GM12891 (cell line): ENCODE results near the gene RAP2B.
"Not testable (repeated sequence)": the region's sequence is repeated elsewhere in the genome, so short reads cannot be mapped to it uniquely, and the experiment has no call there.

ENCODE experiments used
- DNase-seq: peaks from one replicate; pipeline ENCODE4 v3.0.0; 2011; ENCODE audit warnings: low spot score; ENCODE audit not compliant: insufficient read length
- FAIRE-seq: peaks from 2 replicates; lab custom pipeline; 2011; peaks lifted over from hg19 to GRCh38; lab: Jason Lieb, UNC
- PAX5 ChIP-seq: IDR thresholded peaks from 2 replicates; pipeline ENCODE4 v1.6.1; 2011; ENCODE audit warnings: low read length, moderate library complexity, mild to moderate bottlenecking; ENCODE audit not compliant: insufficient read depth, severe bottlenecking
- POLR2A ChIP-seq: IDR thresholded peaks from 2 replicates; pipeline ENCODE4 v1.6.1; 2011; ENCODE audit warnings: low read depth, low read length, control low read depth
- POLR2AphosphoS5 ChIP-seq: IDR thresholded peaks from 2 replicates; pipeline ENCODE4 v1.6.1; 2011; ENCODE audit warnings: low read depth, low read length, control low read depth
- POU2F2 ChIP-seq: IDR thresholded peaks from 2 replicates; pipeline ENCODE4 v1.6.1; 2011; ENCODE audit warnings: low read depth, mild to moderate bottlenecking, control low read depth, low read length, moderate library complexity
- SPI1 ChIP-seq: IDR thresholded peaks from 2 replicates; pipeline ENCODE4 v1.6.1; 2011; ENCODE audit warnings: low read depth, low read length, control low read depth
- TAF1 ChIP-seq: IDR thresholded peaks from 2 replicates; pipeline ENCODE4 v1.6.1; 2011; ENCODE audit warnings: low read depth, low read length, control low read depth

The RAP2B gene

DNA sequence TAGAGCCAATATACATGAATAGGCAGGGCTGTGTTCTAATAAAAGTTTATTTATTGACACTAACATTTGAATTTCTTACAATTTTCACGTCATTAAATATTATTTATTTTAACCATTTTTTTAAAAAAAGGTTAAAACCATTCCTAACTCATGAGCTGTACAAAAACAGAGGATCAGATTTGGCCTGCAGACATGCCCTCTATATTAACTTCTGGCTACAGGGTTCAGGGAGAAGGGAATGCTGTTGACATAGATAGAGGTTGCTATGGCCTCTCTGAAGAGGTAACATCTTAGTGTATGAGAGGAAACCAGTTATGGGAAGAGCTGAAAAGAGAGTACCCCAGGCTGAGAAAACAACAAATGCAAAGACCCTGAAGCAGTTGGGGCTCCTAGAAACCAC is 19.1 kb upstream of the RAP2B start:
- no peak for TF ChIP-seq TAF1
- no peak for TF ChIP-seq SPI1
- TF ChIP-seq POU2F2, result no peak
- no peak for TF ChIP-seq POLR2AphosphoS5
- TF ChIP-seq PAX5, result no peak
- no peak for TF ChIP-seq POLR2A
- FAIRE-seq (no peak), DNase-seq (no peak)

DNA sequence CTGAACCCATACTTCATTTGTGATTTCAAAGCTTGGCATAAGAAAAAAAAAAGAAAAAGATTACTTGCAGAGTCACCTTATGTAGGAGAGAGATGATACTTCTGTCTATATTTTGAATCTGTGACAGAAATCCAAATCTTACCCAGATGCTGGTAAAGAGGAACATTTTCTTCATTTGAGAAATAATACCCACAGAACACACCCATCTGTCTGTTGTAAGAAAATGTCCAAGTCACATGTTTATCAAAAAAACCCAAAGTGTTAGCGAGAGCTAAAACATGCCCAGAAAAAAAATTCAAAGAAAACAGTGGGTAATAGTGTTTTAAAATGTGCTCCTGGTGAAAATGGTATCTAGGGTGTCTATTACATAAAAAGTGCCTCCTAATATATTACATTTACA is 18.0 kb upstream of the RAP2B start:
- DNase-seq (no peak), FAIRE-seq (no peak)
- TF ChIP-seq POLR2AphosphoS5 (no peak), POU2F2 (no peak), POLR2A (no peak), TAF1 (no peak), PAX5 (no peak), SPI1 (no peak)

DNA sequence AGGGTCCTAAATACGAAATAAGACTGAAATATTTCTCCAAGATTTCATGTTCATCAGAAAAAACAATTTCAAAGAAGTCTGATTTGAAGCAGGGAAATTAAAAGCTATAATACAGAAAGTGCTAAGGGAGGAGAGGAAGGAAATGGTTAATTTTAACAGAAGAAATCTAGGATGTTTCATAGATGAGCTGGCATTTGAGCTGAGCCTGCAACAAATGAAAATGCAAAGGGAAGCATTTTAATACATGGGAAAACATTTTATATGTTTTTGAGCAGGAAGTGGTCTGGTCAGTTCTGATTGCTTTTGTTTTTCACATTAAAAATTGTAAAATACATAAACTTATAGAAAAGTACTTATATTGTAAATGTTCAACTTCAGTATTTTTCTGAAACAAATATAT is 17.2 kb upstream of the RAP2B start:
- no peak for TF ChIP-seq SPI1
- TF ChIP-seq POU2F2, result no peak
- no peak for TF ChIP-seq PAX5
- FAIRE-seq (no peak), DNase-seq (no peak)

DNA sequence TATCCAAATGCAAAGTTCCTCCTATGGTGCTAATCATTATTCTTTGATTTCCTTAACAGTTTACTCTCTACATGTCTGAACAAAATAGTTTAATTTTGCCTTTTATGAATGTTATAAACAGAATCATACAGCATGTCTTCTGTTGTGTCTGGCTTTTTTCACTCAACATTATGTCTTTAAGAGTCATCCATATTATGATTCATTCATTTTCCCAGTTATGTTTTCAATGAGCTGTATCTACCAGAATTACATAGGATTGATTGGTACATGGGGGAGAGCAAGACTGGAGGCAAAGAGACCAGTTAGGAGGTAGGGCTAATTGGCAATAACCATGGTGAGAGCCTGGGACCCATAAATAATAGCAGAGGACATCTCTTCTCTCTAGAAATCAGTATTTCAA is 16.6 kb upstream of the RAP2B start:
- DNase-seq, result no peak
- no peak for FAIRE-seq

DNA sequence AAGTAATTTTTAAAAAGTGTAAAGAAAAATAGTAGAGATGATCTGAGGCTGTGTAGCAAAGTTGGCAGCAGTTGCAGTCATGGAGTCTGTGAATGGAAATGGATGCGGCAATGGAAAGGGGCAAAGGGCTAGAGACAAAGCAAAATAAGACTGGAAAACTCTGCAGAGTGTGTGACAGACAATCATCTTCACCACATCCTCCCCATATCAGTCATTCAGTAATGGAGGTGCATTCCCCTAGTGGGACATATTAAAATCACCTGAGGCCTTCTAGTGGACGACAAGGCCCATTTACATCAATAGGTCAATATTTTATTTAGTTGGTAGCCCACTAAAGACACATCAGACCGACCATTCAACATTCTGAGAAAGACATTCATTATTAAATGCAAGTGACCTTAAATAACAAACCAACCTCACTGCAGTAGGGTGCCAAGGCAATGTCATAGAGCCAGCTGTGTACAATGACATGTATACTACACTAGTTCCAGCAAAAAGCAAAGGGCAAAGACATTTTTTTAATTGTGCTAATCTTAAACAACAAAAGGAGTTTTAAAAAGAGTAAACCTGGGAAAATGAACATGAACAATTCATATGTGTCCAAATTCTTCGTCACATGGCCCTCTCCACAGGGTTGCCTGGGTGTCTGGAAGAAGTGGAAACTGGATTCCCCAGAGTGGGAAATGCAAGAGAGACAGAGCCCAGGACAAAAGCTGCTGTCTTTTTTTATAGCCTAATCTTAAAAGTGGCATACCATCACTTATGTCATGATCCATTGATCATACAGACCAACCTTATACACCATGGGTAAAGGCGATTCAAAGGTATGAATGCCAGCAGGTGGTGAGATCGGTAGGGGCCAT is 15.6 kb upstream of the RAP2B start:
- peak; percentile 54 for FAIRE-seq
- no peak for TF ChIP-seq TAF1
- no peak for TF ChIP-seq POLR2A
- no peak for TF ChIP-seq SPI1
- no peak for TF ChIP-seq POU2F2
- no peak for TF ChIP-seq POLR2AphosphoS5
- DNase-seq, result no peak

More for the DNA sequence above, 16.6 kb upstream of the RAP2B start:
- TF ChIP-seq POLR2A, result no peak
- no peak for TF ChIP-seq TAF1
- TF ChIP-seq POLR2AphosphoS5, result no peak
- TF ChIP-seq POU2F2, result no peak
- TF ChIP-seq PAX5, result no peak
- no peak for TF ChIP-seq SPI1

DNA sequence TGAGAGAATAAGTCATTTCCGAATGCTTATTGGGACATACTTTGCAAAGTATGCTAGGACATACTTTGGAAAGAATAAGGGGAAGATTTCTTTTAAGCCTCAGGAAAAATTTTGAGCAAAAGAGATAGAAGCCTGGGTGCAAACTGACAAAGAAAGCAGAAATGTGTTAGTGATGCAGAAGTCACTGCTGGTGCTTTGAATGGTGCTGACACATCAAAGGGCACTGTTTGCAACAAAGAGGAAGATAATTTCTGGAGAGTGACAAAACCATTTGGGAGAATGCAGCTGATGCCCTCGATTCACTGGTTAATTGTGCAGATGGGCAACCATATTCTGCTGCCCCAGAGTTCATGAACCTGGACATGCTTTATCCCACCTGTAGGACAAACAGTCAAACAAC is 11.0 kb upstream of the RAP2B start:
- TF ChIP-seq POU2F2, result no peak
- no peak for TF ChIP-seq SPI1
- TF ChIP-seq POLR2AphosphoS5, result no peak
- TF ChIP-seq POLR2A, result no peak
- TF ChIP-seq TAF1, result no peak
- TF ChIP-seq PAX5, result no peak
- DNase-seq (no peak), FAIRE-seq (no peak)

DNA sequence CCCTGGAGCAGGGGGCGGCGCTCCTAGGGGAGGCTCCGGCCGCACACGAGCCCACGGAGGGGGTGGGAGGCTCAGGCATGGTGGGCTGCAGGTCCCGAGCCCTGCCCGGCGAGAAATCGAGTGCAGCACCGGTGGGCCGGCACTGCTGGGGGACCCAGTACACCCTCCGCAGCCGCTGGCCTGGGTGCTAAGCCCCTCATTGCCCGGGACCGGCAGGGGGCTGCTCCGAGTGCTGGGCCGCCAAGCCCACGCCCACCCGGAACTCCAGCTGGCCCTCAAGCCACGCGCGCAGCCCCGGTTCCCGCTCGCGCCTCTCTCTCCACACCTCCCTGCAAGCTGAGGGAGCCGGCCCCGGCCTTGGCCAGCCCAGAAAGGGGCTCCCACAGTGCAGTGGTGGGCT is 6.2 kb upstream of the RAP2B start:
- DNase-seq, FAIRE-seq: not testable (repeated sequence)

DNA sequence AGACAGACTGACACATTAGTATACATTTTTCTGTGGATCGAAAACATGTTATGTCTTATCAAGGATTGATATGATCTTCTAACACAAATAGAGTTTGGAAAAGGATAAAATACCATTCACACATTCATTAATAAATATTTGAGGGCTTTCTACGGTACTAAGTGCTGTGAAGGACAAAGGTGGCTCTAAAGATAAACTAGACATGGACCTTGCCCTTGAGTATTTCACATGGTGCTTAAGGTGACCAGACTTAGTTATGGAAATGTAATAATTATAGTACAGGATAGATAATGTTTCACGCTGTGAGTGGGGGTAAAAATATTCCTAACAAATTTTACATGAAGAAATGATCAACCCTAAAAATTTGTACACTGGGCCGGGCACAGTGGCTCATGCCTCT is 3.8 kb upstream of the RAP2B start:
- FAIRE-seq, result no peak
- no peak for TF ChIP-seq TAF1
- no peak for TF ChIP-seq POLR2A
- no peak for TF ChIP-seq SPI1
- no peak for DNase-seq

DNA sequence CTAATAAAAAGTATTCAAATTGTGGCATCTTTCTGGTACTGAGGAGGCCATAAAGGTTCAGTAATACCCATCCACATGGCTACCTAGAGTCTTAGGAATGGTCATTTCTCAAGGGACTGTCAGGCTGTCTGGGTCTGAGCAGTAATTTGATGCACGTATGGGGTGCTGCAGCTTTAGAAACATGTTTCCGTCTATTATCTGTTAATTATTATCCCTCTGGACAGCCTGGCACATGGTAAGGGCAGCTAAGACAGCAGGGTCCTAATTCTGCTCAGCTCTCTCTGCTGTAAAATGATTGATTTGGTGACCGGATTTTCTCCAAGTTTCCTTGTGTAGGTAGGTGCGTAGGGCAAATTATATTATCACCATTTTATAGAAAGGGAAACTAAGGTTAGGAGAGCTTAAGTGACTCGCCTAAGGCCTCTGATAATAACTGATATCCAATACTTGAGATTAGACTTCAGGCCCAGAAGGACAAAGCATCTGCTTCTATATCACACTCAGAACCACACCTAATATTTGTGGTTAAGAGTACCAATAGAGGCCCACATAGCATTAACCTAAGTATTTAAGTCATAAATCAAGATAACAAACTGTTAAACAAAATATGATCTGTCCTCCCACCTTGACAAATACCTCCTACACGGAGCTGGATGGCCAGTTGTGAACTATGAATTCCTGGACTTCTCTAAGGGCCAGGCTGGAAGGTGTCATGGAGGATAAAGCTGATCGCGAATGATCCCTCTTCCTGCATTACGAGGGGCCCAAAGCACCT is 2.9 kb upstream of the RAP2B start:
- DNase-seq (no peak), FAIRE-seq (no peak)
- no peak for TF ChIP-seq TAF1

DNA sequence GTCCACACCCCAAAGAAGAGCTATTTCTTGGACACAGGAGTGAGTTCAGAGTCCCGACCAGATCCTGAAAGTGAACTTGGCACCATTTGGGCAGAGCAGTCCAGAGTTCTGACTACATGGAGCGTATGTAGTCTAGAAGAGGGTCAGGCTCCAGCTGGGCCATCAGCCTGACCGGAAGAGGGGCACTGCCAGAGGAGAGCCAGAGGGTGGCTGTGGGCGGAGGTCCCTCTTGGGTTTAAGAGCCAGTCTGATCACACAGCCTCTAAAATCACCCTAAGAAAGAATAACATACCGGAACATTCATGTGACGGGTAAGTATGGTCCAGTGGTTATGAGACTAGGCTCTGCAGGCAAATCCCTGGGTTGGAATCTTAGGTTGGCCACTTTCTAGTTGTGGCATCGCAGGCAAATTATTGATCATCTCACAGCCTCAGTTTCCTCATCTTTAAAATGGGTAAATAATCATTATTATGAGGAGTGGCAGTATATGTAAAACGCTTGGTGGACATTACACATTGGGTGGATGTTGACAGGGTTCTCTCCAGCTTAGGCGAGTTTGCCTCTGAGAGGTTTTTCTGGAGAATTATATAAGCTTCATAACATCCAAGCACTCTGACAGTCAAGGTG is 2.1 kb upstream of the RAP2B start:
- TF ChIP-seq POU2F2 (no peak), PAX5 (no peak), TAF1 (no peak)
- FAIRE-seq (no peak), DNase-seq (no peak)
